ENCODE measurements around the gene MAP2K5. TPM values are rescaled to one million over a fixed set of nuclear protein-coding genes. Genes with fewer than 3 reads are reported as not detected.

Gene MAP2K5
- total RNA-seq, 2 donors from 2014 or later: 7.4 to 10.2 TPM

DNA sequence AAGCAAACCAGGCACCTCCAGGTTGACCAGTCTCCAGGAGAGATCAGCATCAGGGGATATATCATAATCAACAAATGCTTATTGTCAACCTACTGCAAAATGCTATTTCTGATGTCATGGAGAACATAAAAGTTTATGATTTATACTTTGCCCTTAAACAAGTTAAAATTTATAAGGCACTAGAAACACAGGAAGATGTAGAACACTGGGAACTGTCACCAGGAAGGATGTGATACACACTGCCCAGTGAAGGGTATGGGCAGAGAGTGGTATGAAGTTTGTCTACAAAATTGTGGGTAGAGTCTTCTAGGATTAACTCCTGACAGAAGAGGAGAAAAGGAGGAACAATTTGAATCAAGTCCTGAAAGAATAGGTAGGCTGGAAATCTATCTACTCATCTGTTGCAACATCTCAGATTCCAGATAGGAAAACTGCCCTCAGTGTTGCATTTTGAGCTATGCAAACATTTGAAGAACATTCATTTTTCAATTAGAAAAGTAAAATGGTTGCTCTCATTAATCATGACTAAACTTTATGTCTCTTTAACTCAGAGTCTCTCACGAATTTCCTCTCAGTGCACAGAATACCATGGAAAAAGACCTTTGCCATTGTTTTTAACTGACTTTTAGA, 176.9 kb downstream of the MAP2K5 start:
- no peak for ATAC-seq (ENCODE audit: insufficient number of reproducible peaks, low FRiP score, low read depth)
- no peaks in the 10 kb centered on the region for H3K4me1 ChIP-seq (ENCODE audit: control insufficient read depth in 1 of 2, low read depth in 2 of 2)
- TF ChIP-seq, protein P1, sequence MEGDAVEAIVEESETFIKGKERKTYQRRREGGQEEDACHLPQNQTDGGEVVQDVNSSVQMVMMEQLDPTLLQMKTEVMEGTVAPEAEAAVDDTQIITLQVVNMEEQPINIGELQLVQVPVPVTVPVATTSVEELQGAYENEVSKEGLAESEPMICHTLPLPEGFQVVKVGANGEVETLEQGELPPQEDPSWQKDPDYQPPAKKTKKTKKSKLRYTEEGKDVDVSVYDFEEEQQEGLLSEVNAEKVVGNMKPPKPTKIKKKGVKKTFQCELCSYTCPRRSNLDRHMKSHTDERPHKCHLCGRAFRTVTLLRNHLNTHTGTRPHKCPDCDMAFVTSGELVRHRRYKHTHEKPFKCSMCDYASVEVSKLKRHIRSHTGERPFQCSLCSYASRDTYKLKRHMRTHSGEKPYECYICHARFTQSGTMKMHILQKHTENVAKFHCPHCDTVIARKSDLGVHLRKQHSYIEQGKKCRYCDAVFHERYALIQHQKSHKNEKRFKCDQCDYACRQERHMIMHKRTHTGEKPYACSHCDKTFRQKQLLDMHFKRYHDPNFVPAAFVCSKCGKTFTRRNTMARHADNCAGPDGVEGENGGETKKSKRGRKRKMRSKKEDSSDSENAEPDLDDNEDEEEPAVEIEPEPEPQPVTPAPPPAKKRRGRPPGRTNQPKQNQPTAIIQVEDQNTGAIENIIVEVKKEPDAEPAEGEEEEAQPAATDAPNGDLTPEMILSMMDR (IDR thresholded peaks at IDR 0.05): no peak

DNA sequence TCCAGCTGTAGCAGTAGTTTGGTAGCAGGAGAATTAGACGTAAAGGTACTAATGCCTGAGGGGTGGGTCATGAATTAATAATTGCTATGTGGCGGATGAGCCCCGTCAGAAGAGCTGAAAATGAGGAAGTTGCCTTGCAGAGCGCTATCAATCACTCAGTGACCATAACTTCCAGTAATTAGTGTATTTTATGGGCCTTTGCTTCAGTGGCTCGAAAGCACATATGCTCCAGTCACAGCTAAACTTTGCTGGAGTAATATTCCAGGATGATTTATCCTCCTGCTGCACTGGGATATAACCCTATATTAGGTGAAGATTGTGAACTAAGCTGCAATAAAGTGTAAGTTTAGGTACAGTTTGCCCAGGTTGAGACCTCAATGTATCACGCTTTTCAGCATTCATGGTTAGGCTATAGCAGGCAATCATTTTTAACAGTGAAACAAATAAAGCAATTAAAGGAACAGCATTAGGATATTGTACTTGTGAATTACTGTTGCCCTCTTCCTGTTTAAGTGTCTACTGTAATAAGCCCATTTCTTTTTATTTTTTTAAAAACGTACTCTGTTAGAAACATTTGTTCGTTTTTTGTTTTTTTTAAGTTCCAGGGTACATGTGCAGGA, 178.2 kb downstream of the MAP2K5 start:
- Histone ChIP-seq H3K36me3 (no peaks in the 10 kb centered on the region), H3K27ac (no peak overlapping the region), H3K4me3 (no peak overlapping the region), H3K4me1 (ENCODE audit: control insufficient read depth in 1 of 2, low read depth in 2 of 2) (no peaks in the 10 kb centered on the region), H3K27me3 (replicated peaks; ENCODE audit: insufficient read depth) (no peaks in the 10 kb centered on the region), H3K9me3 (no peaks in the 10 kb centered on the region)
- ATAC-seq (ENCODE audit: insufficient number of reproducible peaks, low FRiP score, low read depth) (no peak), DNase-seq (ENCODE audit: low spot score) (no peak)
- TF ChIP-seq, protein P1 (IDR thresholded peaks at IDR 0.05): no peak

More for the DNA sequence above, 176.9 kb downstream of the MAP2K5 start:
- Histone ChIP-seq H3K36me3 (no peaks in the 10 kb centered on the region), H3K27ac (no peak overlapping the region), H3K27me3 (replicated peaks; ENCODE audit: insufficient read depth) (no peaks in the 10 kb centered on the region), H3K9me3 (no peaks in the 10 kb centered on the region), H3K4me3 (no peak overlapping the region)
- DNase-seq (ENCODE audit: low spot score): no peak

DNA sequence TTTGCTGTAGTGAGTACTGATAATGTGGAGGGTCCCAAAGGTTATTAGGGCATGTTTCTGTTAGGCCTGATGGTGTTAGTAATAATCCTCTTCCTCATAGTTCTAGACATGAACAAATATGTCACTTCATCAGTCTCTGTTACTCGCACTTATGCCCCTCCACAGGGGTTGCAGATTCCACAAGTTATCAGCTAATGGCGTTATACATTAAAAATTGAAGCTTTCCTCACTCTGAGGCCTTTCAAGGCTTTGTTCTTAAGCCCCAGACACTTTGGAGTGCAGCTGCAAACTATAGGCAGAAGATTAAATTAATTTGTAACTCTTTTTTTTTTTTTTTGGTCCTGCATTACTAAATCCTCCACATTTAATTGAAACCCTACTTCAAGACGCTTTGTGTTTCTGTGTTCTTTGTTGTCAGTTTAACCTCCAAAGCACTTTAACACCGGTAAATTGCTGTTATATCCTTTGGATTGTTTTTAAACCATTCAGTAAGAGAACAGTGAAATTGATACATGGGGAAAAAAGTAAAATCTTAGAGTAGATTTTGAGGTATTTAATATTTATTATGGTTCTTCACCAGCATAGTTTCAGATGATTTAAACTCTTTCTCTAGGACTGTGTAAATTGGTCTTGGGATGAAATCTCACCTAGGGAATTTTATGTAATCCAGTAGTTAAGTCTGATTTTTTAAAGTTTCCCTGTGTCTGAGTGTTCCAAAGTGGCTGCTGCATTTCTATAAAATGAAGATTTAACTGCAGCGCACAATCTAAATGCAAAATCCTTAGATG, 179.7 kb downstream of the MAP2K5 start:
- Histone ChIP-seq H3K27ac (no peak overlapping the region), H3K36me3 (no peaks in the 10 kb centered on the region), H3K9me3 (no peaks in the 10 kb centered on the region), H3K4me1 (ENCODE audit: control insufficient read depth in 1 of 2, low read depth in 2 of 2) (no peaks in the 10 kb centered on the region), H3K4me3 (no peak overlapping the region), H3K27me3 (replicated peaks; ENCODE audit: insufficient read depth) (no peaks in the 10 kb centered on the region)
- ATAC-seq (ENCODE audit: insufficient number of reproducible peaks, low FRiP score, low read depth): no peak
- TF ChIP-seq, protein P1 (IDR thresholded peaks at IDR 0.05): no peak
- no peak for DNase-seq (ENCODE audit: low spot score)

DNA sequence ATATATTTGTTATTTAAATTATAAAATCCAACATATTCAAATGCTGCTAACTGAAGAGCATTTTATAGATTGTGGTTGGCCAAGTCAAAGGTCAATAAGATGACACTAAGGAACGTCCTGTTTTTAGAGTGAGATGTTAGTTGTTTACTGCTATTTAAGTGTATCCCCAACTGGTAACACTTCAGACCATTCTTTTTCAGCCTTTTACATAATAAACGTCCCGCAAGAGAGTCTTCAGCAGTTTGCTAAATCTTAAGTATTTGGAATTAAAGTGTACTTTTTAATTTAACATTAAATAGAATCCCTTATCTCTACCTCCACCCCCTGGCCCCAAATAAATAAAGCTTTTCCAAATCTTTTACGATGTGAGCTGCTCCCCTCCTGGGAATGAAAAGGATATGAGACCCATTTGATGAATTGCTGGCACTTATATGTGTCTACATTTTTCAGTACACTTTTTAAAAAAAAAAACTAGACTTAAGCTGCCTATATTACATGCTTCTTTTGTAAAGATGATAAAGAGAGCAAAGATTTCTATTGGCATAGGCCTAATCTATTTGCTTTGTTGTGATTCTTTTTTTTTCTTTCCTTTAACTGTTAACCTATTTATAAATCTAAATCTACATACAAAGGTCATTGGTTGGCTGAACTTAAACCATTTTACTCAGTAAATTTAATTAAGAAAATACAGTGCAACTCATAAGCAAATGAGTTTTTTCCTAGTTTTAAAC, 181.0 kb downstream of the MAP2K5 start:
- Histone ChIP-seq H3K9me3 (no peaks in the 10 kb centered on the region), H3K4me1 (ENCODE audit: control insufficient read depth in 1 of 2, low read depth in 2 of 2) (no peaks in the 10 kb centered on the region), H3K27ac (no peak overlapping the region), H3K27me3 (replicated peaks; ENCODE audit: insufficient read depth) (no peaks in the 10 kb centered on the region), H3K4me3 (no peak overlapping the region), H3K36me3 (no peaks in the 10 kb centered on the region)
- DNase-seq (ENCODE audit: low spot score): no peak
- TF ChIP-seq, protein P1 (IDR thresholded peaks at IDR 0.05): no peak
- no peak for ATAC-seq (ENCODE audit: insufficient number of reproducible peaks, low FRiP score, low read depth)
